B cell (primary cell): ENCODE results near the gene NTM.

Source experiments
- EZH2 ChIP-seq: IDR thresholded peaks from 2 replicates; pipeline ENCODE4 v1.6.1; 2012; ENCODE audit warnings: borderline replicate concordance, low read depth, mild to moderate bottlenecking, moderate library complexity, low read length; ENCODE audit not compliant: insufficient read depth, poor library complexity, severe bottlenecking
- TF ChIP-seq, protein P1 (sequence below): fragments of 200-600 bp; IDR thresholded peaks from one replicate; pipeline ENCODE4 v1.8.0; 2022; ENCODE audit warnings: antibody characterized with exemption, mild to moderate bottlenecking

DNA sequence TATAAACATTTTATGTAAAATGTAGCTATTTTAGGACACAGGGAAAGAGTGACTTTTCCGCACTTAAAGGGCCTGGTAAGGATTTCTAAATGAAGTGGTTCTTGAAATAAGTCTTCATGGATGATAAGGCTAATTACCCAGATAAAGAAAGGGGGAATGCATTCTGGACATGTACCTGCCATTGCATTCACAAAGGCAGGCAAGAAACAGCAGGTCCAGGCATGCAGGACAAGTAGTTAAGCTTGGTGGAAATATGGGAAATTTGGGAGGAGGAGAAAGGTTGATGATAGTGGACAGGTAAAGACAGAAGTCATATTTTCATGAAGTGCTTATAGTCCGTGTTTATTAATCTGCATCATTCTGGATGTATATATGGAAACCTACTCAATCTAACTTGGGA, 621.2 kb downstream of the NTM start:
- TF ChIP-seq, protein P1, sequence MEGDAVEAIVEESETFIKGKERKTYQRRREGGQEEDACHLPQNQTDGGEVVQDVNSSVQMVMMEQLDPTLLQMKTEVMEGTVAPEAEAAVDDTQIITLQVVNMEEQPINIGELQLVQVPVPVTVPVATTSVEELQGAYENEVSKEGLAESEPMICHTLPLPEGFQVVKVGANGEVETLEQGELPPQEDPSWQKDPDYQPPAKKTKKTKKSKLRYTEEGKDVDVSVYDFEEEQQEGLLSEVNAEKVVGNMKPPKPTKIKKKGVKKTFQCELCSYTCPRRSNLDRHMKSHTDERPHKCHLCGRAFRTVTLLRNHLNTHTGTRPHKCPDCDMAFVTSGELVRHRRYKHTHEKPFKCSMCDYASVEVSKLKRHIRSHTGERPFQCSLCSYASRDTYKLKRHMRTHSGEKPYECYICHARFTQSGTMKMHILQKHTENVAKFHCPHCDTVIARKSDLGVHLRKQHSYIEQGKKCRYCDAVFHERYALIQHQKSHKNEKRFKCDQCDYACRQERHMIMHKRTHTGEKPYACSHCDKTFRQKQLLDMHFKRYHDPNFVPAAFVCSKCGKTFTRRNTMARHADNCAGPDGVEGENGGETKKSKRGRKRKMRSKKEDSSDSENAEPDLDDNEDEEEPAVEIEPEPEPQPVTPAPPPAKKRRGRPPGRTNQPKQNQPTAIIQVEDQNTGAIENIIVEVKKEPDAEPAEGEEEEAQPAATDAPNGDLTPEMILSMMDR, result no peak
- TF ChIP-seq EZH2, result no peak
